Measurements from ENCODE around the gene SFXN3.
A peak's percentile ranks its signal among the peaks of the same experiment; 100 is the strongest.

SFXN3 gene

GRCh38 chr10:101012525-101013364 lies 18.3 kb upstream of the SFXN3 start:
- Histone ChIP-seq H3K9ac (ENCODE audit: low read length) (no peak overlapping the region), H3K27ac (ENCODE audit: low read depth, low read length, poor library complexity, severe bottlenecking) (no peak overlapping the region), H3F3A (ENCODE audit: insufficient read depth, low read length) (no peaks in the 10 kb centered on the region), H3K9me2 (ENCODE audit: low read depth, low read length) (no peaks in the 10 kb centered on the region), H2AFZ (ENCODE audit: low read length) (no peak overlapping the region), H3K4me3 (ENCODE audit: low read depth, low read length, poor library complexity, severe bottlenecking) (no peak overlapping the region), H3K4me2 (ENCODE audit: low read length) (no peak overlapping the region), H4K20me1 (ENCODE audit: insufficient read depth, low read length) (no peaks in the 10 kb centered on the region), H3K27me3 (ENCODE audit: insufficient read depth, low read length) (no peaks in the 10 kb centered on the region), H3K36me3 (ENCODE audit: insufficient read depth, low read length) (no peaks in the 10 kb centered on the region), H3K4me1 (ENCODE audit: insufficient read depth, low read length, severe bottlenecking) (no peaks in the 10 kb centered on the region), H3K9me3 (ENCODE audit: low read length) (no peaks in the 10 kb centered on the region), H3K79me2 (ENCODE audit: insufficient read depth, low read length) (no peaks in the 10 kb centered on the region)
- TF ChIP-seq CTCF (IDR thresholded peaks at IDR 0.05; ENCODE audit: low read length): peak; percentile 86
- no peak for TF ChIP-seq EZH2 (IDR thresholded peaks at IDR 0.05; ENCODE audit: borderline replicate concordance, low read length)

- no peak overlapping the region for H3K4me2 ChIP-seq (ENCODE audit: low read length)
- H3K27ac ChIP-seq (ENCODE audit: low read depth, low read length, poor library complexity, severe bottlenecking): no peak overlapping the region
- no peaks in the 10 kb centered on the region for H3K27me3 ChIP-seq (ENCODE audit: insufficient read depth, low read length)
Measured at GRCh38 chr10:101013365-101013825, 17.6 kb upstream of the SFXN3 start.

GRCh38 chr10:101014230-101014884 lies 16.7 kb upstream of the SFXN3 start:
- no peaks in the 10 kb centered on the region for H3K9me2 ChIP-seq (ENCODE audit: low read depth, low read length)
- H3K4me1 ChIP-seq (ENCODE audit: insufficient read depth, low read length, severe bottlenecking): no peaks in the 10 kb centered on the region
- no peaks in the 10 kb centered on the region for H3K36me3 ChIP-seq (ENCODE audit: insufficient read depth, low read length)
- H3F3A ChIP-seq (ENCODE audit: insufficient read depth, low read length): no peaks in the 10 kb centered on the region
- no peak overlapping the region for H2AFZ ChIP-seq (ENCODE audit: low read length)
- H3K9ac ChIP-seq (ENCODE audit: low read length): no peak overlapping the region
- no peaks in the 10 kb centered on the region for H3K27me3 ChIP-seq (ENCODE audit: insufficient read depth, low read length)
- no peak for TF ChIP-seq EZH2 (IDR thresholded peaks at IDR 0.05; ENCODE audit: borderline replicate concordance, low read length)
- peak; percentile 56 for TF ChIP-seq CTCF (IDR thresholded peaks at IDR 0.05; ENCODE audit: low read length)
- no peak overlapping the region for H3K4me3 ChIP-seq (ENCODE audit: low read depth, low read length, poor library complexity, severe bottlenecking)
- H4K20me1 ChIP-seq (ENCODE audit: insufficient read depth, low read length): no peaks in the 10 kb centered on the region
- no peaks in the 10 kb centered on the region for H3K9me3 ChIP-seq (ENCODE audit: low read length)
- H3K27ac ChIP-seq (ENCODE audit: low read depth, low read length, poor library complexity, severe bottlenecking): no peak overlapping the region
- H3K4me2 ChIP-seq (ENCODE audit: low read length): no peak overlapping the region
- no peaks in the 10 kb centered on the region for H3K79me2 ChIP-seq (ENCODE audit: insufficient read depth, low read length)

More at GRCh38 chr10:101013365-101013825, 17.6 kb upstream of the SFXN3 start:
- Histone ChIP-seq H3K79me2 (ENCODE audit: insufficient read depth, low read length) (no peaks in the 10 kb centered on the region), H3K9me3 (ENCODE audit: low read length) (no peaks in the 10 kb centered on the region), H3K9me2 (ENCODE audit: low read depth, low read length) (no peaks in the 10 kb centered on the region), H3K4me1 (ENCODE audit: insufficient read depth, low read length, severe bottlenecking) (no peaks in the 10 kb centered on the region), H2AFZ (ENCODE audit: low read length) (no peak overlapping the region), H3K9ac (ENCODE audit: low read length) (no peak overlapping the region), H3K4me3 (ENCODE audit: low read depth, low read length, poor library complexity, severe bottlenecking) (no peak overlapping the region), H3K36me3 (ENCODE audit: insufficient read depth, low read length) (no peaks in the 10 kb centered on the region), H4K20me1 (ENCODE audit: insufficient read depth, low read length) (no peaks in the 10 kb centered on the region), H3F3A (ENCODE audit: insufficient read depth, low read length) (no peaks in the 10 kb centered on the region)
- TF ChIP-seq EZH2 (IDR thresholded peaks at IDR 0.05; ENCODE audit: borderline replicate concordance, low read length): no peak
- TF ChIP-seq CTCF (IDR thresholded peaks at IDR 0.05; ENCODE audit: low read length): no peak

All from OCI-LY1 (cell line).